DND-41 (cell line): ENCODE measurements around the gene HOXC5.

Source experiments
- EZH2 ChIP-seq: IDR thresholded peaks from 3 replicates; pipeline ENCODE4 v1.6.1; 2012; ENCODE audit warnings: borderline replicate concordance, low read depth, mild to moderate bottlenecking, moderate library complexity, low read length, inconsistent platforms; ENCODE audit not compliant: severe bottlenecking
- TF ChIP-seq, protein P1 (sequence below): IDR thresholded peaks from 2 replicates; pipeline ENCODE4 v1.5.1; 2012; ENCODE audit warnings: borderline replicate concordance, low read length, moderate library complexity, mild to moderate bottlenecking; ENCODE audit not compliant: poor library complexity, severe bottlenecking; ENCODE audit errors: extremely low read depth

DNA sequence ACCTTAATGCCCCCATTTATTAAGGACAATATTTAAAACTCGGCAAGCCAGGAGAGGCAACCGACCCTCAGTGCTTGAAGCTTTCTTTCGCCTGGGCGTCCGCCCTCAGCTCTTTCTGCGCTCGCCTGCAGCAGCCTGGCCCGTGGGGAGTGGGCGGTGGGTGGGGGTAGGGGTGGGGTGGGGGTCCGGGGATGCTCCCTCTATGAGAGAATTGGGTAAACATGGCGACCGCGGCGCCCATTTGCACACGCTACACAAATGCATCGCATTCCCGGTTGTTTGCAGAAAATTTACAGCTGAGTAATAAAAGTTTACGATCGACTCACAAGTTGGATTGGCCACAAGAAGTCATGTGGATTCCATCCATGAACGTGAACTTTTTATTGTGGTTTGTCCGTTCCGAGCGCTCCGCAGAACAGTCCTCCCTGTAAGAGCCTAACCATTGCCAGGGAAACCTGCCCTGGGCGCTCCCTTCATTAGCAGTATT is 16.3 kb upstream of the HOXC5 start:
- TF ChIP-seq, protein P1, sequence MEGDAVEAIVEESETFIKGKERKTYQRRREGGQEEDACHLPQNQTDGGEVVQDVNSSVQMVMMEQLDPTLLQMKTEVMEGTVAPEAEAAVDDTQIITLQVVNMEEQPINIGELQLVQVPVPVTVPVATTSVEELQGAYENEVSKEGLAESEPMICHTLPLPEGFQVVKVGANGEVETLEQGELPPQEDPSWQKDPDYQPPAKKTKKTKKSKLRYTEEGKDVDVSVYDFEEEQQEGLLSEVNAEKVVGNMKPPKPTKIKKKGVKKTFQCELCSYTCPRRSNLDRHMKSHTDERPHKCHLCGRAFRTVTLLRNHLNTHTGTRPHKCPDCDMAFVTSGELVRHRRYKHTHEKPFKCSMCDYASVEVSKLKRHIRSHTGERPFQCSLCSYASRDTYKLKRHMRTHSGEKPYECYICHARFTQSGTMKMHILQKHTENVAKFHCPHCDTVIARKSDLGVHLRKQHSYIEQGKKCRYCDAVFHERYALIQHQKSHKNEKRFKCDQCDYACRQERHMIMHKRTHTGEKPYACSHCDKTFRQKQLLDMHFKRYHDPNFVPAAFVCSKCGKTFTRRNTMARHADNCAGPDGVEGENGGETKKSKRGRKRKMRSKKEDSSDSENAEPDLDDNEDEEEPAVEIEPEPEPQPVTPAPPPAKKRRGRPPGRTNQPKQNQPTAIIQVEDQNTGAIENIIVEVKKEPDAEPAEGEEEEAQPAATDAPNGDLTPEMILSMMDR = no peak
- no peak for TF ChIP-seq EZH2
